Upper lobe of left lung (tissue), 4 donors: ENCODE measurements around the gene C17orf58.

Source experiments
- CTCF ChIP-seq, 6 experiments: fragments of 450-650 bp in 4 of 6; fragments of 200-600 bp in 2 of 6; sonication (generic) in 2 of 6; IDR thresholded peaks; one replicate each; pipeline ENCODE4 v1.5.1; 2016 to 2019; ENCODE audit warnings: antibody characterized with exemption in 6 of 6
- POLR2A ChIP-seq, 4 donors: fragments of 450-650 bp; IDR thresholded peaks; one replicate each; pipeline ENCODE4 v1.5.1; 2016 to 2017; ENCODE audit warnings: antibody characterized with exemption in 4 of 4, mild to moderate bottlenecking in 2 of 4
- POLR2AphosphoS5 ChIP-seq, 2 donors: sonication (generic); formaldehyde crosslinking; IDR thresholded peaks; one replicate each; pipeline ENCODE4 v1.5.1; 2017; ENCODE audit warnings: antibody characterized with exemption in 2 of 2

DNA sequence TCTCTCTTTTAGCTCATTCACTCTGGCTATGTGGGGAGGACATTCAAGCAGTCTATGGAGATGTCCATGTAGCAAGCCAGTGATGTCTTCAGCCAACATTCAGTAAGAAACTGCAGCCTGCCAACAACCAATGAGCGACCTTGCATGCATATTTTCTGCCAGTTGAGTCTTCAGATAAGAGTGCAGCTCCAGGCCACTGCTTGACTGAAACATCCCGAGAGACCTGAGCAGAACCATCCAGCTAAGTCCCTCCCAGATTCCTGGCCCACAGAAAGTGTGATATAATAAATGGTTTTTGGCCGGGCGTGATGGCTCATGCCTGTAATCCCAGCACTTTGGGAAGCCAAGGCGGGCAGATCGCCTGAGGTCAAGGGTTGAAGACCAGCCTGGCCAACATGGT, 10.5 kb upstream of the C17orf58 start:
- TF ChIP-seq CTCF (IDR thresholded peaks at IDR 0.05) (no peak), POLR2AphosphoS5 (IDR thresholded peaks at IDR 0.05) (no peak), POLR2A (IDR thresholded peaks at IDR 0.05) (no peak)
